SJCRH30 (cell line): ENCODE results near the gene MEF2C. TPM values are rescaled to one million over a fixed set of nuclear protein-coding genes. Genes with fewer than 3 reads are reported as not detected.

ENCODE experiments used
- DNase-seq, 2 experiments: peaks; one replicate each; pipeline ENCODE4 v3.0.0-alpha.2; 2015 to 2020
- H3K27ac ChIP-seq: fragments of 250-450 bp; sonication (Bioruptor Pico); 2 replicates; pipeline ENCODE4 v1.5.1; 2020; ENCODE audit warnings: mild to moderate bottlenecking, moderate library complexity
- H3K27me3 ChIP-seq: fragments of 250-450 bp; sonication (Bioruptor Pico); 2 replicates; pipeline ENCODE4 v1.5.1; 2020; ENCODE audit warnings: mild to moderate bottlenecking, moderate library complexity
- H3K36me3 ChIP-seq: fragments of 250-450 bp; sonication (Bioruptor Pico); 2 replicates; pipeline ENCODE4 v1.5.1; 2020; ENCODE audit warnings: mild to moderate bottlenecking, moderate library complexity
- H3K4me1 ChIP-seq: fragments of 250-450 bp; sonication (Bioruptor Pico); 2 replicates; pipeline ENCODE4 v1.5.1; 2020; ENCODE audit warnings: mild to moderate bottlenecking, moderate library complexity
- H3K4me3 ChIP-seq: fragments of 250-450 bp; sonication (Bioruptor Pico); 2 replicates; pipeline ENCODE4 v1.5.1; 2020; ENCODE audit warnings: mild to moderate bottlenecking, moderate library complexity
- H3K9me3 ChIP-seq: fragments of 250-450 bp; sonication (Bioruptor Pico); replicated peaks from 2 replicates; pipeline ENCODE4 v1.5.1; 2020; ENCODE audit warnings: mild to moderate bottlenecking, moderate library complexity
- total RNA-seq: library from RNA; depleted of rRNA; stranded (reverse); fragments of >200 nt; shearing (Covaris generic); gene quantifications from 2 replicates; pipeline ENCODE4 v1.2.3, GENCODE V29; 2014

Gene MEF2C
- total RNA-seq, 1 experiment from 2014 or later, result 67.2 TPM

GRCh38 chr5:88768411-88768810 lies 114.6 kb downstream of the MEF2C start:
- Histone ChIP-seq H3K27me3 (no peaks in the 10 kb centered on the region), H3K9me3 (no peaks in the 10 kb centered on the region; the same call in 1 of the 2 replicates), H3K4me1 (no peaks in the 10 kb centered on the region), H3K36me3 (peaks cover 35% of the 10 kb centered on the region), H3K27ac (no peak overlapping the region), H3K4me3 (no peak overlapping the region)
- DNase-seq, result no peak

DNA sequence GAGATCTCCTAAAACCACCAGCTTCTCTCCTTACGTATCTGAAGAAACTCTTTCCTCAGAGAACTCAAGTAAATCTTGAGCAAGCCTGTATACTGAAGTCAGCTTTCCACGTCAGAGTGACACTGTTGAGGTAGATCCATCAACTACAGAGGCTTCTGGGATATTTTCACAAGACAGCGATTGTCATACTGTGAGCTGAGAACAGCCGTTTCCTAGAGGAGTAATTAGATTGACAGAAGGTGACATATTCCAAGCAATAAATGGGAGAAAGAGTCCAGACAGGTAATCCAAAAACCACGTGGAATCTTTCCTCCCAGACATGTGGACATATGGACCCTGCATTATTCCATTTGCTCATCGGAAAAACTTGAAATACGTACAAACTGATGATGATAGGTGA lies 117.2 kb downstream of the MEF2C start:
- Histone ChIP-seq H3K27me3 (no peaks in the 10 kb centered on the region), H3K27ac (no peak overlapping the region), H3K36me3 (peaks cover 19% of the 10 kb centered on the region), H3K4me3 (no peak overlapping the region), H3K9me3 (no peaks in the 10 kb centered on the region), H3K4me1 (no peaks in the 10 kb centered on the region)
- DNase-seq, result no peak

DNA sequence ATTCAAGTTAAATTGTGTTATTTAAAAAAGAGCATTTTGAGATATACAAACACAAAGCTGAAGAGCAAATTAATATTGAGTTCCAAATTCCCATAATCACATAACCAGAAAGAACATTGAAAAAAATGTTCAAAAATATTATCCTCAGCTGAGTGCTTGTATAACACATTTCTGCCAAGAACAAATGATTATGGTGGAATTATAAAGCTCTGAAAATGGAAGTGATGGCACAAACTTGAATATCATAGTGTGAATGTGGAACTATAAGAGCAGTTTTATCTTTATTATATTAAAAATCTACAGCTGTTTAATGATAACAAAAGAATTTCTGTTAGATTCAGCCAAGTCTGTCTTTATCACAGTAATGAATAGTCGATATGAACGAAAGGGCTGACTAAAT lies 117.8 kb downstream of the MEF2C start:
- H3K4me1 ChIP-seq, result no peaks in the 10 kb centered on the region
- H3K9me3 ChIP-seq, result no peaks in the 10 kb centered on the region
- H3K27ac ChIP-seq, result no peak overlapping the region
- H3K27me3 ChIP-seq, result no peaks in the 10 kb centered on the region
- H3K4me3 ChIP-seq, result no peak overlapping the region
- no peak for DNase-seq
- peaks cover 25% of the 10 kb centered on the region for H3K36me3 ChIP-seq

DNA sequence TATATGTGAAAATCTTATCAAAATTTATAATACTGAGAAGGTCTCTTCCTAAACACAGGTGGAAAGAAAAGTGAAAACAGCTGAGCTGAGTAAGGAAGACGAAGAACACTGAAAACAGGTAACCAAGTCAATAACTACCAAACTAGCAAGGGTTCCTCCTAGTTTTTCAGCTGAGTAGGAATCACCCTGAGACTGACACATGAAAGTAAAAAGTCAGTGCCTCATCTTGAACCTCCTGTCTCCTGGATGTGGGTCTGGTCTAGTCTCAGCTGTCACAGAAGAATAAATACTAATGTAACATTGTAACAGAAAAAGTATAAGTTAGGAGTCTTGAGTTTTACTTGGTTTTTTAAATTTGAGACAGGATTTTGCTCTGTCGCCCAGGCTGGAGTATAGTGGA lies 121.0 kb downstream of the MEF2C start:
- H3K4me1 ChIP-seq, result no peaks in the 10 kb centered on the region
- H3K9me3 ChIP-seq, result no peaks in the 10 kb centered on the region
- H3K27me3 ChIP-seq, result no peaks in the 10 kb centered on the region
- no peak overlapping the region for H3K27ac ChIP-seq
- peaks cover 39% of the 10 kb centered on the region for H3K36me3 ChIP-seq
- H3K4me3 ChIP-seq, result no peak overlapping the region
- no peak for DNase-seq

DNA sequence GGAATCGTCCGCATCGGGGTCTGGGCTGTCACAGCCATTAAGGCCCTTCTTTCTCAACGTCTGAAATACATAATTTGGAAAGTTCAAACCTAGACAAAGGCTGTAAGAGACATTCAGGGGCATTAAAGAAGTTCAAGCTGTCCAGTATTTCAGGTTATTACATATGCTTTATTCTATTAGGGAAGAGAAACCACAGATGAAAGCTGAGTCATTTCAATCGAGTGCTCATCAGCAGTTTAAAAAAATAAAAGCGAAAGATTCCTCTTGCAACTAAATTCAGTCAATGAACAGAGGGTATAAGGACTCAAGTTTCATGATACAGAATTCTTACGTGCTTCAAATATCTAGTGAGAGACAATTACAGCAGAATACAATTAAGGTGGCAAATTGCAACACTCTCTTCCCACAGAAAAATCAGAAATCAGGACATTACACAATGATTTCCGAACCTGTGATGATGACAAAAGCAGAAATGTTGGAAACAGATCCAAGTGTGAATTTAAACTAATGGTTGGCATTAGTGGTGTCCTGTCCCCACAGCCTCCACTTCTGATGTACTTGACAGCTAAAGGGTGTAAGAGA lies 121.6 kb downstream of the MEF2C start:
- no peak overlapping the region for H3K27ac ChIP-seq
- H3K36me3 ChIP-seq, result peaks cover 42% of the 10 kb centered on the region
- no peaks in the 10 kb centered on the region for H3K9me3 ChIP-seq
- H3K4me3 ChIP-seq, result no peak overlapping the region
- H3K4me1 ChIP-seq, result no peaks in the 10 kb centered on the region
- no peak for DNase-seq
- no peaks in the 10 kb centered on the region for H3K27me3 ChIP-seq

GRCh38 chr5:88760527-88760926 lies 122.5 kb downstream of the MEF2C start:
- Histone ChIP-seq H3K27ac (no peak overlapping the region), H3K36me3 (peaks cover 44% of the 10 kb centered on the region), H3K4me3 (no peak overlapping the region), H3K9me3 (no peaks in the 10 kb centered on the region), H3K4me1 (no peaks in the 10 kb centered on the region), H3K27me3 (no peaks in the 10 kb centered on the region)
- DNase-seq, result no peak

DNA sequence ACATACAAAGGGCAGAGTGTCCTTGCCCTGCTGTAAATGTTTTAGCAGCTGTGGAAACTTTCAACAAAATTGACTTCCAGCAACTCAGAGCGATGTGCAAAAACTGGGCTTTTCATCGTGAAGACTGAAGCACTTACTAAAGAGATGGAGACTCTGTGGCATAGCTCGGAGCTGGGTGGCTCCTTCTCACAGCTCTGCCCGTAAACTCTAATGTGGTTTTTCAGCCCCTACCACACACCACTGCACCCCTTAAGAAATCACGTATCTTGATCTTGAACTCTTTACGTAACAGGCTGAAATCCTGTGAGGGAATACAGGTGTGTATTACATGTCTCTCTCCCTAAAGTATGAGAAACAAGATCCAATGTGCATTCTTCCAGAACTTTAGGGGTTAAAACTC lies 124.4 kb downstream of the MEF2C start:
- Histone ChIP-seq H3K27ac (no peak overlapping the region), H3K27me3 (no peaks in the 10 kb centered on the region)

DNA sequence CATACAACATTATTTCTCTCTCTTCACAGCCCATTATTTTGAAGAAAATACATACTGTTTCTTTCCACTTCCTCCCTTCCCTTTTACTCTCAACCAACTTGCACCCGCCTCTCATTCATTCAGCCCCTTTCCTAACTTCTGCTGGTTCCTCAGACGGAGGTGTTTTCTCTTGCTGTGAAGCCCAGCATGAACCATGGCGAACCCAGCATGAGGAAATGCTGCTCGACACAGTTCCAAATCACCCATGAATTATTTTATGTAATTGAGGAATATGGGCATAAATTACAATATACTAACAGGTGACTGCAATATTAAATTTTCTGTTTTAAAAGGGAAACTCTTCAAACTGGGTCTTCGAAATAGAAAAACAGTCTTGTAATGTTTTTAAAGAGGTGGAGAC lies 124.8 kb downstream of the MEF2C start:
- Histone ChIP-seq H3K27me3 (no peaks in the 10 kb centered on the region), H3K4me3 (no peak overlapping the region), H3K27ac (no peak overlapping the region), H3K9me3 (no peaks in the 10 kb centered on the region), H3K4me1 (no peaks in the 10 kb centered on the region), H3K36me3 (peaks cover 50% of the 10 kb centered on the region)
- no peak for DNase-seq

More for the DNA sequence above, 124.4 kb downstream of the MEF2C start:
- Histone ChIP-seq H3K4me1 (no peaks in the 10 kb centered on the region), H3K4me3 (no peak overlapping the region), H3K9me3 (no peaks in the 10 kb centered on the region), H3K36me3 (peaks cover 46% of the 10 kb centered on the region)
- DNase-seq, result no peak

DNA sequence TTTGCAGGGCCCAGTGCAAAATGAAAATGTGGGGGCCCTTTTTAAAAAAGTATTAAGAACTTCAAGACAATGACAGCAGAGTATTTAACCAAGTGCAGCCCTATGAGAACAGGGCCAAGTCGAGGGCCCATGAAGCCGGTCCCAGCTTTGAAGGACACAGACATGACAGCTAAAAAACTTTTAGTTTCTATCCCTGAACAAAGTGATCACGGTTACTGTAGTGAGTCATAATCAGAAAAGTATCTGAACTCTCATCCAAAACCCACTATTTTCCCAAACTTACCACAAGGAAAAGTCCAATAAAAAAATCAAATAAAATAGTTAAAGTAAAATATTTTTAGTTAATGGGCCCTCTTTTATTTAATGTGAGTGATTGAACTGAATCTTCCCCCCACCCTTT lies 126.0 kb downstream of the MEF2C start:
- no peak overlapping the region for H3K27ac ChIP-seq
- peaks cover 59% of the 10 kb centered on the region for H3K36me3 ChIP-seq
- no peak overlapping the region for H3K4me3 ChIP-seq
- no peaks in the 10 kb centered on the region for H3K9me3 ChIP-seq
- H3K27me3 ChIP-seq, result no peaks in the 10 kb centered on the region
- H3K4me1 ChIP-seq, result no peaks in the 10 kb centered on the region
- DNase-seq, result no peak

- H3K27ac ChIP-seq, result no peak overlapping the region
- DNase-seq, result no peak
- no peaks in the 10 kb centered on the region for H3K27me3 ChIP-seq
- H3K4me1 ChIP-seq, result peaks cover 7% of the 10 kb centered on the region
- no peaks in the 10 kb centered on the region for H3K9me3 ChIP-seq
- H3K36me3 ChIP-seq, result peaks cover 69% of the 10 kb centered on the region
- no peak overlapping the region for H3K4me3 ChIP-seq
Observed at GRCh38 chr5:88748666-88749065, 134.3 kb downstream of the MEF2C start.

DNA sequence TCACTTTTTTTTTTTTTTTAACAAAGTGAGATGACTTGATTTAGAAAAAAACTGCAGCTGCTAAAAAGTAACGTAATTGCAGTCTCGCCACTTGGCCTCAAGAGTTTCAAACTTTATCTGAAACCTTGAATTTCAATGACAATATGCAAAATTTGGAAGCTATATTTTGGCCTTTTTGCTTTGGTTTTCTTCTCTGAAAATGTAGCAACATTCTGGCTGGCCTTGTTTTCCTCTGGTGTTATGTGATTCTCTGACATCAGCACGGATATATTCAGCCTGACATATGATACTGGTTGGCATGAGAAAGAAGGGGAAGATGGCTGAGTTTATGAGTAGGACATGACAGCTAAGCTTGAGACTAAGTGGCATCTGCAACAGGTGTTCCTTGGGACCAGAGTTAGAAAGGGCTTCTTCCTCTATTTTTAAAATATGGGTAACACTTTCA lies 136.5 kb downstream of the MEF2C start:
- Histone ChIP-seq H3K27me3 (no peaks in the 10 kb centered on the region), H3K4me3 (no peak overlapping the region), H3K9me3 (no peaks in the 10 kb centered on the region), H3K36me3 (peaks cover 57% of the 10 kb centered on the region), H3K27ac (no peak overlapping the region), H3K4me1 (peaks cover 7% of the 10 kb centered on the region)
- peak; percentile 13 to 64 for DNase-seq

GRCh38 chr5:88745093-88745696 lies 137.8 kb downstream of the MEF2C start:
- no peaks in the 10 kb centered on the region for H3K27me3 ChIP-seq
- DNase-seq, result no peak

GRCh38 chr5:88743231-88743834 lies 139.7 kb downstream of the MEF2C start:
- no peak for DNase-seq
- Histone ChIP-seq H3K4me1 (peaks cover 7% of the 10 kb centered on the region), H3K27ac (no peak overlapping the region), H3K9me3 (no peaks in the 10 kb centered on the region), H3K4me3 (no peak overlapping the region), H3K27me3 (no peaks in the 10 kb centered on the region), H3K36me3 (peaks cover 41% of the 10 kb centered on the region)

More at GRCh38 chr5:88745093-88745696, 137.8 kb downstream of the MEF2C start:
- Histone ChIP-seq H3K4me3 (no peak overlapping the region), H3K27ac (no peak overlapping the region), H3K9me3 (no peaks in the 10 kb centered on the region), H3K36me3 (peaks cover 46% of the 10 kb centered on the region), H3K4me1 (peaks cover 7% of the 10 kb centered on the region)

DNA sequence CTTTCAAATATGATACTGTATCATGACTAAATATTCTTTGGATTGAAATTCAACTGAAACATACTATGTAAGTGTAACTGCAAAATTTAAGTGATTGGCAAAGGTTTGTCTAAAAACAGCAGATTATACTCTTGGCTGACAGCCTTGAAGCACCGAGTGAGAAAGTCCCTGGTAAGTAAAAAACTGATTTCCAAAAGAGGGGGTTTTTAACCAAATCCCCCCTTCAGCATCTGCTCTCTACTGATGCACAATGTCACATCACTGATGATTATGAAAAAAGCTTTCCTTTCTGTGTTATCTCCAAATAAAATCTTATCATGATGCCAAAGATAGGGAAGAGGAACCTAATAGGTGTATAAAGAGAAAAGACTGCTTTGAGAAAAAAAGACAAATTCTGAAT lies 141.0 kb downstream of the MEF2C start:
- H3K4me1 ChIP-seq, result peaks cover 6% of the 10 kb centered on the region
- DNase-seq, result no peak
- H3K36me3 ChIP-seq, result peaks cover 34% of the 10 kb centered on the region
- H3K9me3 ChIP-seq, result no peaks in the 10 kb centered on the region
- H3K27me3 ChIP-seq, result no peaks in the 10 kb centered on the region
- H3K4me3 ChIP-seq, result no peak overlapping the region
- H3K27ac ChIP-seq, result no peak overlapping the region

GRCh38 chr5:88740604-88741185 lies 142.3 kb downstream of the MEF2C start:
- H3K4me3 ChIP-seq, result no peak overlapping the region
- H3K27ac ChIP-seq, result no peak overlapping the region
- H3K27me3 ChIP-seq, result no peaks in the 10 kb centered on the region
- H3K9me3 ChIP-seq, result no peaks in the 10 kb centered on the region
- DNase-seq, result no peak
- H3K36me3 ChIP-seq, result peaks cover 31% of the 10 kb centered on the region
- no peaks in the 10 kb centered on the region; the same call in 1 of the 2 replicates for H3K4me1 ChIP-seq
